GM19397 (cell line): ENCODE data around the gene VWA5B2.

ENCODE experiments used
- ATAC-seq: cut with Tn5 transposase; IDR thresholded peaks from one replicate; pipeline ENCODE4 v1.9.1; 2021; ENCODE audit warnings: mild to moderate bottlenecking, moderate library complexity; ENCODE audit not compliant: unreplicated experiment

Gene VWA5B2

DNA sequence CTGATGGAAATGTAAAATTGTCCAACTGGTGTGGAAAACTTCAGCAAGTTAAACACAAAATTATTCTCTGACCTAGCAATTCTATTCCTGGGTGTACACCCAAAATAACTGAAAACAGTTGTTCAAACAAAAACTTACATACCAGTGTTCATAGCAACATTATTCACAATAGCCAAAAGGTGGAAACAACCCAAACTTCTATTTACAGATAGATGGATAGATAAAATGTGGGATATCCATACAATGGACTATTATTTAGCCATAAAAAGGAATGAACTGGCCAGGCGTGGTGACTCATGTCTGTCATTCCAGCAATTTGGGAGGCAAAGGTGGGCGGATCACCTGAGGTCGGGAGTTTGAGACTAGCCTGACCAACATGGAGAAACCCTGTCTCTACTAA lies 6.9 kb upstream of the VWA5B2 start:
- ATAC-seq: no peak

DNA sequence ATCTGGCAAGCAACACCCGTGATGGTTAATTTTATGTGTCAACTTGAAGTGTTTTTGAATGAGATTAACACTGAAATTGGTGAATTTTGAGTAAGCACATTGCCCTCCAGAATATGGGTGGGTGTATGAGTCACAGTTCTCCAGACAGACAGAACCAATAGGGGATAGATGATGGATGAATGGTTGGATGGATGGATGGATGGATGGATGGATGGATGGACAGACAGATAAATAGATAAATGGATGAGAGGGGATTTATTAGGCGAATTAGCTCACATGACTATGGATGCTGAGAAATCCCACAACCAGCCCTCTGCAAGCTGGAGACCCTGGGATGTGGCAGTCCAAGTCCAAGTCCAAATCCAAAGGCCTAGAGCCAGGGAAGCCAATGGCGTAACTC lies 5.4 kb upstream of the VWA5B2 start:
- no peak for ATAC-seq

DNA sequence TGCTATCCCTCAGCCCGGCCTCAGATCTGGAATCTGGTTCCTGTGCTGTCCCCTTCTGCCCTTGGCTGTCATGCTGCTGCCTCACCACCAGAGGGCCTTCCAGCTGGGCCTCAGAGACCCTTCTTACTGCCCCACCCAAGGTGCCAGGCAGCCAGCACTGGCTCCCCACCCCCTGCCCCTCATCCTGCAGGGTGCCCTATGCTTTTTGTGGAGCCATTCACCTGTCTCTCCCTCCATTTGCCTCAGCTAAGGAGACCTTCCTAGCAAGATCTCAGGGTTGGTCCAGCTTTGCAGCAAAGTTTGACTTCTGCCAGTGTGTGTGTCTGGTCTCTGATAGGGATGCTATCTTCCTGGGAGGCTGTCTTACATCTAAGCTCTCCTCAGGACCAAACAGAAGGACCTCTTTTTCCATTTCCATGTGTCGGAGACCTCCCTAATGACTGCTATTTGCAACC lies 1.9 kb upstream of the VWA5B2 start:
- ATAC-seq: no peak

DNA sequence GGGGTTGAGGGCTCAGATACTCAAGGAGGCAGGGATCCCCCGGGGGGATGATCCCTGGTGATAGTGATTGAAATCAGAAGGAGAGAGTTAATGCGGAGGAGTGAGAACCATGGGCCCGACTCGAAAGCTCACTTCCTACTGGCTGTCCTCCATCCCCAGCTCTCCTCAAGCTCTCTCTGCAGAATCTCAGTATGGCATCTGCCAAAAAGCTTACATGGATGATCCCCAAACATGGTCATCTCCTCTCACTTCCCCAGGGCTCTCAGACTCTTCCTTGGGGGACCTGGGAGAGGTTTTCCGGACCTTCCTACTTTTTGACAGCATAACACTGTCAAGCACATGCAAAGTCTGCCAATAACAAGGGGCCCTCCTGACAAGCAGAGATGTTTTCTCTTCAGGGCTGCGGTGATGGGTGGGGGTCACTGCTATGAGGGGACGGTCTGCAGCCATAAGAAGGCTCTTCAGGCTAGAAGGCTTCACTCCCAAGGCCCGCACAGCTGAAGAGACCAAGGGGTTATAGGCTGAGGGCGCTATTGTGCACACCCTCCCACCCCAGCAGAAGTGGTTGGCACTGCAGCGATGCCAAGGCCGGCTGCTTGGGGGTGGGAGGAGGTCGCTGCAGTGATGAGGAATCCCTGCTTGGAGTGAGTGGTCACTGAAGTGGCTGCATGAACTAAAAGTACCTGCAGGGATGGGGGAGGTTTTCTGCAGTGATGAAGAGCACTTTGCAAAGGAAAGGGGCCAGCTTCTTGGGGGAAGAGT lies 828 bp upstream of the VWA5B2 start:
- ATAC-seq: no peak

DNA sequence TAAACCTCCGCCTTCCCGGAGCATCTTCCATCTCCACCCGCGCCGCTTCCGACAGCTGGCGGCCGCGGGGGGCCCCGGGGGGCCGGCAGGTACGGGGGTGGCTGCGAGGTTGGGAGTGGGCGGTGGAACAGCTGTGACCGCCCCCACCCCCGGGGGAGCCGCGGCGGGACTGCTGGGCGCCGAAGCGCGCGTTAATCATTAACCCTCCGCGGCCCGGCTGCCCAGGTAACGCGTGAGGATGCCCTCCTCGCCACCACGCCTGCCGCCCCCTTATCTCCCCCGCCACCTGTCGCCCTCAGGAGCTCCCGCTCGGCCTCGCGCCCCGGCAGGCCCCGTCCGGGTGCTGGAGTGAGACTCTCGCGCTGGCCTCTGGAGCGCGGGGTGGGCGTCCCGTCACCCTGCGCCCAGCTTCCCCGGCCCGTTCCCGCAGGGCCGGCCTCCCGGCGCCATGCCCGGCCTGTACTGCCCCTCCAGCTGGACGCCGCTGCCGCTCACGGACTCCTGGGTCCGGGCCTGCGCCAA lies 757 bp downstream of the VWA5B2 start:
- ATAC-seq: no peak

DNA sequence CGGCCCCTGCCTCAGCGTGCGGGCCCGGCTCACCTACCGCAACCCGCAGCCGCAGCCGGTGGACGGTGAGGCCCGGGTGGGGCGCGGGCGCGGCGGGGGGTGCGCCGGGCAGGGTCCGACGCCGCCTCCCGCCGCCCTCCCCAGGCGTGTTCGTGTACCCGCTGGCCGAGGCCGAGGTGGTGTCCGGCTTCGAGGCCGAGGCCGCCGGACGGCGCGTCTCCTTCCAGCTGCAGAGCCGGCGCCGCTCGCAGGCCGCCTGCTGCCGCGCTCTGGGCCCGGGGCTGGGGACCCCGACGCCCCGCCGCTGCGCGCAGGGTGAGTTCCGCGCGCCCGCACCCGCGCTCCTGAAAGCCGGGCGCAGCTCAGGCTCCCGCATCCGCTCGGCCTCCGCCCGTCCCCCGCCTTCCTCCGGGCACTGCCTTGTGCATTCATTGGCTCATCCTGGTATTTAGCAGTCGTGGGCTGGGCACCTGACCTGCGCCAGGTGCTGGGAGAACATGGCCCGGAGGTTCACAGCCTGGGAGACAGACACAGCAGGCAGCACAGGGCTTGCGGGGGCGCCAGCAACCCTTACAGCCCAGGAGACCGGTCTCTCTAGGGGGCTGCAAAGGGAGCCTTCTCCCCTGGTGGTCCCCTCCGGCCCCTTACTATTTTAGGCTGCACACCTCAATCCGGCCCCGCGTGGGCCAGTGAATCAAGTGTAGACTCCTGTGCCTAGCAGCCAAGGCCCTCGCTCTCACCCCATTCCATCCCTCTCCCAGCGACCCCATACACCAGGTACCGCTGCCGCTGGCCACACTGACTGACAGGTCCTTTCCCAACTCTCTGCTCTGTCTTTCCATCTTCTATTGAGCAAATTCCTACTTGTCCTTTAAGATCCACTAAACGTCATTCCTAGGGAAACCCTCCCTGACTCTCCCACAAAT lies 1.5 kb downstream of the VWA5B2 start:
- ATAC-seq: no peak

DNA sequence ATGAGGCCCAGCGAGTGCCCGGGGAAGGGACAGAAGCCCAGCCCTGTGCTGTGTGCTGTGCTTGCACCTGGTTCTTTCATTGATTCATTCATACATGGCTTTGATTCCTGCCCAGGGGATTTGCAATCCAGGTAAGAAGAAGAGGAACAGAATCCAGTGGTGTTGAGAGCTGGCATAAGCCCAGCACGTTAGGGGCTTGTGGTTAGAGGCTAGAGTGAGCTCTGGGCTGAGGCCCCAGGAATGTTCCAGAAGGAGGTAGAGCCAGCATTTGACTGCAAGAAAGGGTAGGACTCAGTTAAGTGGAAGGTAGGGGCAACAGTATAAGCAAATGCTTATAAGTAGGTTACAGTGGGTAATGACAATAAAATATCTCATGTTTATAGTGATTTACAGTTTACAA lies 2.3 kb downstream of the VWA5B2 start:
- no peak for ATAC-seq

DNA sequence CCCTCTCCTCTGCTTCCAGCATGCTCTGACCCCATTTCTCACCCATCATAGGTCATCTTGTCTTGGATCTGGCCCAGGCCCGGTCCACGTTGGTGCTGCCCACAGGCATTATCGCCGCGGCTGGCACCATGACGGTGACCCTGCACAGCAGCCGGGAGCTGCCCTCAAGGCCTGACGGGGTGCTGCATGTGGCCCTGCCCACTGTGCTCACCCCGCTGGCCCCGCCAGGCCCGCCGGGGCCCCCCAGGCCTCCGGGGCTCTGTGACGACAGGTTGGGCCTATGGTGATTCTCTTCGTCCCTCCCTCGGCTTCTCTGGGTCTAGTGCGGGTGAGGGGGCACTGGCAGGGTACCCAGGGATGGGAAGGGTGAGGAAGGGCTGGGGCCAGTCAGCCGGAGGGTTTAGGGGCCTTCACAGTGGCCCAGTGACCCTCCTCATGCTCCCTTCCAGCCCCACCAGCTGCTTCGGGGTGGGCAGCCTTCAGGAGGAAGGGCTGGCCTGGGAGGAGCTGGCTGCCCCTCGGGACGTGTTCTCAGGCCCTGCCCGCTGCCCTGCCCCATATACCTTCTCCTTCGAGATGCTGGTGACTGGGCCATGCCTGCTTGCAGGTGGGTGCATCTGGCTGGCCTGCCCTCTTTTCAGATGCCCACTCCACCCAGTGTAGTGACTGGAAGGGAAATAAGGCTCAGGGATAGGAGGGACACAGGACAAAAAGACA lies 3.9 kb downstream of the VWA5B2 start:
- no peak for ATAC-seq

DNA sequence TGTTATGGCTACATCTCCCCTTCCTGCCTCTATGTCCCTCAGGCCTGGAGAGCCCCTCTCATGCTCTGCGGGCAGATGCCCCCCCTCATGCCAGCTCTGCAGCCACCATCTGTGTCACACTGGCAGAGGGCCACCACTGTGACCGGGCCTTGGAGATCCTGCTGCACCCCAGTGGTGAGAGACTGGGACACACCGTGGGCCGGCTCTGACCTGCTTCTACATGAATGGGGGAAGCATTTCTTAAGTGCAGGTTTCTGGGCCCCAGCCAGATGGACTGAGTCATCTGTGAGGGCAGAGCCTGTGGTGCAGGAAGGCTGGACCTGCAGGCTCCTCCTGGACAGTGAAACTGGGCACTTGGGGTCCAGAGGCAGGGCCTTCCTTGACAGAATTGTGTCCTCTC lies 4.8 kb downstream of the VWA5B2 start:
- no peak for ATAC-seq

DNA sequence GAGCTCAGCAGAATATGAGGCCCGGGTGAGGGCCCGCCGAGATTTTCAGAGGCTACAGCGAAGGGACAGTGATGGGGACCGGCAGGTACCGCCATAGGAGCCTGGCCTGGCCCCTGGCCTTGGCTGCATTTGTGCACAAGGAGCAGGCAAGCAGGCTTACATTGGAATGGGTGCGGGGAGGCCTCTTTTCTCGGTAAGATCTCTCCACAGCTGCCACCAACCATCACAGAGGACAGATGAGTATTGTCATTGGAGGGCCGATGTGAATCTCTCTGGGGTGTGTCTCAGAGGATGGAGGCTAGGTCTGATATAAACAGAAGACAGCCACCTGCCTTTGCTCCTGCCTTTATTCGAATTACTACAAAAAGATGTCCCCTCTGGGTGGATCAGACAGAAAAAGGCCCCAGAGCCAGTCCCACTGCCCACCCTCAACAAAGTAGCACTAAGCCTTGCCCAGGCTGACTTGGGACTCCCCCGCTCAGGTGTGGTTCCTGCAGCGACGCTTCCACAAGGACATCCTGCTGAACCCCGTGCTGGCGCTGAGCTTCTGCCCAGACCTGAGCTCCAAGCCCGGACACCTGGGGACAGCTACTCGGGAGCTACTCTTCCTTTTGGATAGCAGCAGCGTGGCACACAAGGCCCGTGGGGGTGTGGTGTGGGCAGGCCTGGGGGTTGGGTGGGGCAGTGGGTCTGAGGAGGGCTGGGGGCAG lies 5.4 kb downstream of the VWA5B2 start:
- ATAC-seq: no peak

DNA sequence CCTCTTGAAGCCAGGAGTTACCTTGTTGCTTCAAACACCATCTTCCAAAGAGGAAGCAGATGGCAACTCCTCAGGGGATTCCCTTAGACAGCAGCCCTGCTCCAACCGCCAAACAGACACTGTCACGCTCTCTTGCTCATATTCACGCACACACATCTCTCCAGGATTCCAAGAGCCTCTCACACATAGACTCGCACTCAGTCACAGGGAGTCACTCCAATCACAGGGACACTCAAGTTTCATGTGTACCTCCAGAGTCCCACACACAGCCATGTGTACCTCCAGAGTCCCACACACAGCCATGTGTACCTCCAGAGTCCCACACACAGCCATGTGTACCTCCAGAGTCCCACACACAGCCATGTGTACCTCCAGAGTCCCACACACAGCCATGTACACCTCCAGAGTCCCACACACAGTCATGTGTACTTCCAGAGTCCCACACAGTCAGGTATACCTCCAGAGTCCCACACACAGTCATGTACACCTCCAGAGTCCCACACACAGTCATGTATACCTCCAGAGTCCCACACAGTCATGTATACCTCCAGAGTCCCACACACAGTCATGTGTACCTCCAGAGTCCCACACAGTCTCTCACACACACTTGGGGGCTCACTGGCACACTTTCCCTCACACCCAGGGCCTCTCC lies 6.1 kb downstream of the VWA5B2 start:
- no peak for ATAC-seq

DNA sequence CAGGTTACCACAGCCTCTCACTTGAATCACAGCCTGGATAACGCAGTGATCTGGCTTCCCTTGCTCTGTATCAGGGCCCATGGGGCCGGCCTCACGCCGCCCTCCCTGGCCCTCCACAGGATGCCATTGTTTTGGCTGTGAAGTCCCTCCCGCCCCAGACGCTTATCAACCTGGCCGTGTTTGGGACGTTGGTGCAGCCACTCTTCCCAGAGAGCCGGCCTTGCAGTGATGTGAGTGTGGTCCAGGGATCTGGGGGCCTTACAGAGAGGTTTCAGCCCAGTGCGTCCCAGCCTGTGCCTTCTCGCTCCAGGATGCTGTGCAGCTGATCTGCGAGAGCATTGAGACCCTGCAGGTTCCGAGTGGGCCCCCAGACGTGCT lies 6.6 kb downstream of the VWA5B2 start:
- ATAC-seq: no peak

DNA sequence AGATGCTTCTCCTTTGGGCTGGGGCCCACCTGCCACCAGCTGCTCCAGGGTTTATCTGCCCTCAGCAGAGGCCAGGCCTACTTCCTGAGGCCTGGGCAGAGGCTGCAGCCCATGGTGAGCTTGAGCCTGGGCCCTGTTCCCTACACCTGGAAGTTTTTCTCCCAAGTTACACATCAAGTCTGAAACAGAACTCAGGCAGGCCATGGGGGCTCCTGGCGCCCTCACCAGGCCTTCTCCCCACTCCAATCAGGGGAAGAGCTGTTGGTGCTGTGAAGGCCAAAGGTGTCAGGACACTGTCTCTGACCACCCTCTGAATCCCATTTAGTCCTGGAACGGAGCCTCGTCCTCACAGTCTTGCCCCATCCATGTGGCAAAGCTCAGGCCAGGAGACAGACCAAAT lies 7.3 kb downstream of the VWA5B2 start:
- ATAC-seq: no peak

DNA sequence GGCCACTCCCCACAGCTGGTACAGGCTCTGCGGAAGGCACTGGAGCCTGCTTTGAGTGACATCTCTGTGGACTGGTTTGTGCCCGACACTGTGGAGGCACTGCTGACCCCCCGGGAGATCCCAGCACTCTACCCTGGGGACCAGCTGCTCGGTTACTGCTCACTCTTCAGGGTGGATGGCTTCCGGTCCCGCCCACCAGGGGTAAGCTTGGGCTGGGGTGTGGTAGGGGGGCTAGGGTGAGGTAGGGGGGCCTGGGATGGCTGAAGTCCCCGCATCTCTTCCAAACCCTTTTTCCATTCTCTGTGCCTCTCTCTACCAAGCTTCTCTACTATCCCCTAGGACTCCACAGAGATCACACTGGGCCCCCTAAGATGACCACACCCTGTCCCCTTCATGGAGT lies 7.8 kb downstream of the VWA5B2 start:
- no peak for ATAC-seq

DNA sequence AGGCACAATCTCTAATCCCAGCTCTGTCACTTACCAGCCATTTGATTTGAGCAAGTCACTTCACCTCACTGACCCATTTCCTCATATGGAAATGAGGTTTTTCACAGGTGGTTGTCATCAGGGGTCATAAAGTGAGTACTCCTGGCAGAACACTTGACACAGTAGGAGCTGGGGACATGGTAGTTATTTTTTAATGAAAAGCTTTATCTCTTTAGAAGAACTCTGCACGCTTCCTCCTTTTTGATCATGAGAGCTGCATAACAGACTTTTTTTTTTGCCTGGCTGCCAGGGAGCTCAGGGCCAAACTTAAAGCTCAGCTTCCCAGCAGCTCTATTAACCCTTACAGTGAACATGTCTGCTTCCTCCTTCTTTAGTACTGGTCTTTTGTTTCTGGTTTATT lies 8.4 kb downstream of the VWA5B2 start:
- no peak for ATAC-seq

DNA sequence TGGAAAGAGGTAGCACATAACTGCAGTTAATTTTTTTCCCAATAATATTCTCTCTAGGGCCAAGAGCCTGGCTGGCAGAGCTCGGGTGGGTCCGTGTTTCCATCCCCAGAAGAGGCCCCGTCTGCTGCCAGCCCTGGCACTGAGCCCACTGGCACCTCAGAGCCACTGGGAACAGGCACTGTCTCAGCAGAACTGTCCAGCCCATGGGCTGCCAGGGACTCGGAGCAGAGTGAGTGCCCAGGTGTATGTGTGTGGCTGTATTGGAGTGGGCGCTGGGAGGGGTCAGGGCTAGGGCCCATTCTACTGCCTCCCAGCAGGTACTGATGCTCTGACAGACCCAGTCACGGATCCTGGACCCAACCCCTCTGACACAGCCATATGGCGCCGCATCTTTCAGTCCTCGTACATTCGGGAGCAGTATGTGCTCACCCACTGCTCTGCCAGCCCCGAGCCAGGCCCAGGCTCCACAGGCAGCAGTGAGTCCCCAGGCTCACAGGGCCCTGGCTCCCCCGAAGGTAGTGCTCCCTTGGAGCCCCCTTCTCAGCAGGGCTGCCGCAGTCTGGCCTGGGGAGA lies 8.9 kb downstream of the VWA5B2 start:
- ATAC-seq: no peak

DNA sequence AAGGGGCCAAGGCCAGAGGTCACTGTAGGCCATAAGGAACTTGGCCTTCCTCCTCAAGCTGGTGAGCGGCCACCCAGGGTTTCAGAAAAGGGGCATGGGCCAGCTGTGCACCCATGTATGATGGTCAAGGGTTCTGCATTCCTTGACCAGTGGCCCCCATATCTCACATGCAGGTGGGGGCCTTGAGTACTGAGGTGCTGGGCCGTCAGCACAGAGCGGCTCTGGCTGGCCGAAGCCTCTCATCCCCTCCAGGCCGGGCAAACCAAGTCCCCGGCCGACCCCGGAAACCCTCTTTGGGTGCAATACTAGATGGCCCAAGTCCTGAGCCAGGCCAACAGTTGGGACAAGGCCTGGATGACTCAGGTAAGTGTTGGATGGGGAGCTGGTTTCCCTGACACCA lies 9.8 kb downstream of the VWA5B2 start:
- no peak for ATAC-seq

DNA sequence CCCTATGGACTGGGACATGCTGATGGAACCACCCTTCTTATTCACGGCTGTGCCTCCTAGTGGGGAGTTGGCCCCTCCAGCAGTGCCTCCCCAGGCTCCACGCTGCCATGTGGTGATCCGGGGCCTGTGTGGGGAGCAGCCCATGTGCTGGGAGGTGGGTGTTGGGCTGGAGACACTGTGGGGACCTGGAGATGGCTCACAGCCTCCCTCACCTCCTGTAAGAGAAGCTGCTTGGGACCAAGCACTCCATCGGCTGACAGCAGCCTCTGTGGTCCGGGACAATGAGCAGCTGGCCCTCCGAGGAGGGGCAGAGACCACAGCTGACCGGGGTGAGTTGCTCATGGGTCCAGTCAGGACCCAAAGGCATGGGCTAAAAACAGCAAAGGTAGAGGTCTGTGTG lies 10.3 kb downstream of the VWA5B2 start:
- ATAC-seq: no peak

DNA sequence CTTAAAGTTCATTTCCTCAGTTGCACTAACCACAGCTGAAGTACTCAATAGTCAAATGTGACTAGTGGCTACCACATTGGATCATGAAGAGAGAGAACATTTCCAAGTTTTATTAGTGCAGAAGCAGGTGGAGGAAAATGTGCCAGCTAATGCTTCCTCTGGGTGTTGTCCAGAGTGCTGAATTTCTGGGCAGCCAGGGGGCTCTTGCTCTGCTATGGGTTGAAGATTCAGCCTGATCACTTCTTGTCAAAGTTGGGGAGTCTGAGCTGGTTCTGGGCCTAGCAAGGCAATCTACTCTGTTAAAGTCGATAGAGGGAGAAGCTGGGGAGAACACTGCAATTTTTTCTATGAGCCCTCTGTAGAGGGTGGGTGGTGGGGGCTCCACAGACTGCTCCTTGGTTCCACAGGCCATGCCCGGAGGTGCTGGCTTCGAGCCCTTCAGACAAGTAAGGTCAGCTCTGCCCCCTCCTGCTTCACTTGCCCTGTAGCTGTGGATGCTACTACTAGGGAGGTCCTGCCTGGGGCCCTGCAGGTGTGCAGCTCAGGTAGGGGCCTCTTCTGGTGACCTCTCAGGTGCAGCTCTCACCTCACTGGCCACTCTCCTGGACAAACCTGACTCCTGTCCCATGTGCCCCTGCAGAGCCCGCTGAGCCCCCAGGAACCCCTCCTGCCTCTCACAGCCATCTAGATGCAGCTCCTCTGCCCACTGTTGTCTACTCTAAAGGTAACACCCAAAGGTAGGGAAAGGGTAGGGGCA lies 11.2 kb downstream of the VWA5B2 start:
- ATAC-seq: no peak
